CD4-positive, alpha-beta T cell treated with Interleukin-10 for 1 hour (primary cell): Measurements from ENCODE around the gene RCAN2.

Experiments
- DNase-seq: peaks from one replicate; pipeline ENCODE4 v3.0.0-alpha.2; 2020

The RCAN2 gene

GRCh38 chr6:46287681-46288080 lies 203.6 kb downstream of the RCAN2 start:
- no peak for DNase-seq

- DNase-seq, result no peak
These were observed 204.2 kb downstream of the RCAN2 start for GRCh38 chr6:46287043-46287442.

GRCh38 chr6:46284475-46284874 lies 206.8 kb downstream of the RCAN2 start:
- no peak for DNase-seq

GRCh38 chr6:46281110-46281509 lies 210.1 kb downstream of the RCAN2 start:
- no peak for DNase-seq

GRCh38 chr6:46279874-46280273 lies 211.4 kb downstream of the RCAN2 start:
- no peak for DNase-seq

GRCh38 chr6:46276576-46277142 lies 214.6 kb downstream of the RCAN2 start:
- no peak for DNase-seq

GRCh38 chr6:46274502-46274901 lies 216.7 kb downstream of the RCAN2 start:
- no peak for DNase-seq

- DNase-seq, result no peak
These were observed 217.3 kb downstream of the RCAN2 start for GRCh38 chr6:46273911-46274310.

GRCh38 chr6:46271728-46272127 lies 219.5 kb downstream of the RCAN2 start:
- no peak for DNase-seq

- no peak for DNase-seq
These were observed 220.1 kb downstream of the RCAN2 start for GRCh38 chr6:46271107-46271506.

GRCh38 chr6:46270336-46270735 lies 220.9 kb downstream of the RCAN2 start:
- no peak for DNase-seq

GRCh38 chr6:46269447-46270229 lies 221.6 kb downstream of the RCAN2 start:
- DNase-seq, result no peak

GRCh38 chr6:46267515-46267914 lies 223.7 kb downstream of the RCAN2 start:
- DNase-seq, result no peak

- DNase-seq, result no peak
These were observed 225.9 kb downstream of the RCAN2 start for GRCh38 chr6:46265373-46265772.

- no peak for DNase-seq
These were observed 227.6 kb downstream of the RCAN2 start for GRCh38 chr6:46263707-46264086.

- no peak for DNase-seq
These were observed 228.1 kb downstream of the RCAN2 start for GRCh38 chr6:46262928-46263706.

GRCh38 chr6:46258249-46258648 lies 233.0 kb downstream of the RCAN2 start:
- no peak for DNase-seq

- DNase-seq, result no peak
These were observed 235.7 kb downstream of the RCAN2 start for GRCh38 chr6:46255528-46255927.

GRCh38 chr6:46254946-46255345 lies 236.3 kb downstream of the RCAN2 start:
- no peak for DNase-seq

- DNase-seq, result no peak
These were observed 236.9 kb downstream of the RCAN2 start for GRCh38 chr6:46254331-46254730.

- no peak for DNase-seq
These were observed 239.5 kb downstream of the RCAN2 start for GRCh38 chr6:46251583-46252339.

- DNase-seq, result no peak
These were observed 243.1 kb downstream of the RCAN2 start for GRCh38 chr6:46248143-46248542.

GRCh38 chr6:46246727-46247126 lies 244.5 kb downstream of the RCAN2 start:
- no peak for DNase-seq
